Regular cardiac myocyte (primary cell): Measurements from ENCODE around the gene CACNA1C. TPM values are rescaled to one million over a fixed set of nuclear protein-coding genes. Genes with fewer than 3 reads are reported as not detected.

Source experiments
- total RNA-seq: library from RNA; depleted of rRNA; stranded (reverse); fragments of >200 nt; gene quantifications from 2 replicates; pipeline ENCODE4 v1.2.3, GENCODE V29; 2014

Gene CACNA1C
- 2.3 and 5.9 TPM in 2 replicates for total RNA-seq

DNA sequence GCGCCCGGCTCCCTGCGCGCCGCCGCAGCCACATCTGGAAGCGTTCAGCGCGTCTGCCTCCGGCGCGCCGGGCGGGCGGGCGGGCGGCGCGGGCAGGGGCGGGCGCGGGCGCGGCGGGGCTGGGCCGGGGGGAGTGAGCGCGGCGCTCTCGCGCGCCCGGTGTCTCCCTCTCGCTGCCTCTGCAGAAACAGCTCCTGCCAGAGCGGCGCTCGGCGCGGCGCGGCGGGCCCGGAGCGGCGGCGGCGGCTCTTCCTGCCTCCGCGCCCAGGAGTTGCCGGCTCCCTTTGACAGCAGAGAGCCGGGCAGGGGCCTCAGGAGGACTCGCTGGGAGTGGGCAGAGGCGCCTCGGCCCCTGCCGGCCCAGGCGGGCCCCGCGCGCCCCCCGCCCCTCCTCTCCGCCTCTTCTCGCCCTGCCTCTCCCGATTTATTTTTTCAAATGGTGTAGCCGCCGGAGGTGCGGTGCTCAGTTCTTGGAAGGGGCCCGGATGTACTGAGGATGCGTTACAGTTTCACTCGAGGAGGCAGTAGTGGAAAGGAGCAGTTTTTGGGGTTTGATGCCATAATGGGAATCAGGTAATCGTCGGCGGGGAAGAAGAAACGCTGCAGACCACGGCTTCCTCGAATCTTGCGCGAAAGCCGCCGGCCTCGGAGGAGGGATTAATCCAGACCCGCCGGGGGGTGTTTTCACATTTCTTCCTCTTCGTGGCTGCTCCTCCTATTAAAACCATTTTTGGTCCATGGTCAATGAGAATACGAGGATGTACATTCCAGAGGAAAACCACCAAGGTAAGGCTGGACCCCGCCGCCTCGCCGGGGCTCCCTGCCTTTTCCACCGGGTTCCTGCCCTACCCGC, at the start of gene CACNA1C:
Gene CACNA1C, plus strand, starts transcription at position 162 of the 853 bp plus-strand sequence. Its CDS starts 576 bp downstream, at position 738.

DNA sequence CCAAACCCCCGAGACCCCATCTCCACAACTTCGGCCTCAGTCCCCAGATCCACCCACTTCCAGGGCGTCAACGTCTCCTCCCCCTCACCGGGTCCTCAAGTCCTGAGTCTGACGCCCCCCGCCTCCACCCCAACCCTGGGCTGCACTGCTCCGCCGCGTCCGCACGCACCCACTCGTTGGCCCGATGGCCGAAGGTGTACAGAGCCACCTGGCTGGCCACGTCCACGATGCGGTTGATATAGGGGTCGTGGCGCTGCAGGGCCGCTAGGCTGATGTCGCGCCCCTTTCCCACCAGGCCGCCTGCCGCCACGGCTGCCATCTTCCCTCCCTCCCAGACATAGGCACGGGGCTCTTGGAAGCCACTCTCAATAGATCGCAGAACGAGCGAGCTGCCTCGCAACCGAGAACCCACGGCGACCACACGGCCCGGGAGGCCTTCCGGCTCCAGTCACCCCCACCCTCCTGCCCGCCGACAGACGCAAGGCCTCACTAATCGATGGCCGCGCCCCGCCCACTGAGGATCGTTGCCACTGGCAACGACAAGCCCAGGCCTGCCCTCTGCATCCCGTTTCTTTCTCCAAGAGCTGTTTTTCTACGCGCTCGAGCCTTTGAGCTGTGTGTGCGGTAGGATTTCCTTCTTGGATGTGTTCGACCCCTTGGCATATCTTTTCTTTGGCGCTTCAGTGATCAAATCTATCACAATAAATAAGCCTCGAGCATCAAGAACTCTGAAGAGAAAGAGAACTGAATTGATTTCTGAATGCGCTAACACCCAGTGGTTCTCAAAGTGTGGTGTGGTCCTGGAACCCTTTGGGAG, 48.5 kb upstream of the CACNA1C start, which contains the start of gene DCP1B:
Gene DCP1B, minus strand, starts transcription at position 345 of the 817 bp plus-strand sequence. Its CDS starts 26 bp downstream, at position 319.

Other genes with a start within 250 kb of the CACNA1C start
- not detected in 2 replicates for gene LRTM2, start 232.4 kb upstream of the CACNA1C start, total RNA-seq
- gene CACNA2D4, start 134.3 kb upstream of the CACNA1C start, total RNA-seq: under 0.01 and 0.38 TPM in 2 replicates
- 7.0 and 10.0 TPM in 2 replicates for gene DCP1B, start 48.5 kb upstream of the CACNA1C start, total RNA-seq